Measurements from ENCODE around the gene MKKS. TPM values are rescaled to one million over a fixed set of nuclear protein-coding genes. Genes with fewer than 3 reads are reported as not detected.

Gene MKKS
- total RNA-seq, 1 experiment from 2014 or later = 20.9 TPM

- TF ChIP-seq MAX (CRISPR knock-in tag; IDR thresholded peaks at IDR 0.05) (peak; percentile 83; the same call in 1 of the 2 replicates), TP53 (CRISPR knock-in tag; IDR thresholded peaks at IDR 0.05) (peak; percentile 72; the same call in 1 of the 2 replicates), IRF2 (CRISPR knock-in tag; IDR thresholded peaks at IDR 0.05; ENCODE audit: borderline replicate concordance, low read depth) (no peak), MXD4 (CRISPR knock-in tag; IDR thresholded peaks at IDR 0.05; ENCODE audit: borderline replicate concordance) (no peak), E2F1 (CRISPR knock-in tag; IDR thresholded peaks at IDR 0.05) (no peak), ETV6 (CRISPR knock-in tag; IDR thresholded peaks at IDR 0.05) (0 out of 2 replicates have a peak, but pooled peaks have one; percentile 48), SMAD3 (CRISPR knock-in tag; IDR thresholded peaks at IDR 0.05; ENCODE audit: borderline replicate concordance) (peak; percentile 65; the same call in 1 of the 2 replicates), FOXP1 (CRISPR knock-in tag; IDR thresholded peaks at IDR 0.05; ENCODE audit: borderline replicate concordance) (peak; percentile 28; the same call in 1 of the 2 replicates), JAZF1 (CRISPR knock-in tag; IDR thresholded peaks at IDR 0.05) (no peak), GABPB1 (CRISPR knock-in tag; IDR thresholded peaks at IDR 0.05) (peak; percentile 71; the same call in 1 of the 2 replicates), AR (CRISPR knock-in tag; IDR thresholded peaks at IDR 0.05) (no peak), PREB (CRISPR knock-in tag; IDR thresholded peaks at IDR 0.05; ENCODE audit: borderline replicate concordance) (peak; percentile 88; the same call in 1 of the 2 replicates), ZNF232 (CRISPR knock-in tag; IDR thresholded peaks at IDR 0.05) (peak; percentile 62; the same call in 1 of the 2 replicates), SMAD4 (CRISPR knock-in tag; IDR thresholded peaks at IDR 0.05) (no peak), FOXP4 (CRISPR knock-in tag; IDR thresholded peaks at IDR 0.05) (0 out of 2 replicates have a peak, but pooled peaks have one; percentile 36), ZNF512 (CRISPR knock-in tag; IDR thresholded peaks at IDR 0.05; ENCODE audit: borderline replicate concordance) (no peak), CREM (CRISPR knock-in tag; IDR thresholded peaks at IDR 0.05) (no peak), CBFB (CRISPR knock-in tag; IDR thresholded peaks at IDR 0.05; ENCODE audit: low read depth) (no peak), CDX4 (CRISPR knock-in tag; IDR thresholded peaks at IDR 0.05; ENCODE audit: borderline replicate concordance) (no peak), KAT7 (CRISPR knock-in tag; IDR thresholded peaks at IDR 0.05; ENCODE audit: borderline replicate concordance) (0 out of 2 replicates have a peak, but pooled peaks have one; percentile 35)
Observed at GRCh38 chr20:10433623-10434466, at the start of gene MKKS (continued).

Measured in WTC11 (cell line).